Hematopoietic multipotent progenitor cell treated with erythropoietin and hydrocortisone succinate and interleukin-3 and kit ligand, for 4 days (in vitro differentiated cells): ENCODE data around the gene PSMC3.

Source experiments
- DNase-seq: peaks from one replicate; pipeline ENCODE4 v3.0.0-alpha.2; 2015

Gene PSMC3

GRCh38 chr11:47442514-47442913, 16.3 kb upstream of the PSMC3 start:
- DNase-seq: no peak

GRCh38 chr11:47441421-47441820, 15.2 kb upstream of the PSMC3 start:
- no peak for DNase-seq

GRCh38 chr11:47440054-47440476, 13.8 kb upstream of the PSMC3 start:
- DNase-seq: no peak

- DNase-seq: no peak
Observed at GRCh38 chr11:47438721-47439120, 12.5 kb upstream of the PSMC3 start.

DNA sequence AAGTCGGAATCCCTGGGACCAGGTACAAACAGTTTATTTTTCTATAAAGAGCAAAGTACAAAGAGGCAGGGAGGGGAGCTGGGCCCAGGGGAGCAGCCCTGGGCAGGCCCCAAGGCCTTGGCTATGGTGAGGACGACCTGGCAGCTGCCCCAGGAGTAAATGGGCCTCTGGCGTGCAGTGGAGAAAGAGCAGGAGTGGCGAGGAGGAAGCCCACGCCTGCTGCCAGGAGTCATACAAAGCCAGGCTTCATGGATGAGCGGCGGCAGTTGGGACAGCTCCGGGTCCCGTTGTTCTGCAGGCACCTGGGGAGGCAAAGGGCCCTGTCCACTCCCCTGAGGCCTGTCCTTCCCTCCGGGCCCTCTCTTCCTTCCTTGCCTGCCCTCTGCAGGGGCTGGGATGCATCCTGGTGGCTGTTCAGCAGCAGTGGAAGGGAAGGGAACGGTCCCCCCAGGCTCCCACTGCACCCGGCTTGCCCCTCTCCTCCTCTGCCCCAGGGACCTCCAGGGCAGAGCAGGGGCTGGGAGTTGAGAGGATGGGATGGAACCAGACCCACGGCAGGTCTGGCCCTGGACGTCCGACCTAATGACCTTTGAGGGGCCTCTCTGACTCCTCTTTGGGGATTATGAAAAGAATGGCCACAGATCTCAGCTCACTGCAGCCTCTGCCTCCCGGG, 11.6 kb upstream of the PSMC3 start:
- no peak for DNase-seq

DNA sequence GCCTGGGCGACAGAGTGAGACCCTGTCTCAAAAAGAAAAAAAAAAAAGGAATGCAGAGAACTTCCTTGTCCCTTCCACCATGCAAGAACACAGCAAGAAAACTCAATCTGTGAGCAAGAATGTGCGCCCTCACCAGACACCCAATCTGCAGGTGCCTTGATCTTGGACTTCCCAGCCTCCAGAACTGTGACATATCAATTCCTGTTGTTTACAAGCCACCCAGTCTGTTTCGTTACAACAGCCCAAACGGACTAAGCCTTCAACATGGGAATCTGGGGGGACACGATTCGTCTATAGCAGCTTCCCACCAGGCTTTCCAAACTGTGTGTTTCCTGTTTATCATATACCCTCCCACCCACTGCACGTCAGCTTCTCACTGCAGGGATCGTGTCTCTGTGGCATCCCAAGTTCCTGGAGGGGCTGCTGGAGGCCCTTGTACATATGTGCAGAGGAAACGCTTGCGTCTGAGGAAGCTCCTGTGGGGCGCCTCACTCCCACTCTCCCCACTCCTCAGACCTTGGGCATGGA, 11.0 kb upstream of the PSMC3 start:
- DNase-seq: no peak

GRCh38 chr11:47436726-47437125, 10.5 kb upstream of the PSMC3 start:
- no peak for DNase-seq

GRCh38 chr11:47435687-47436086, 9.4 kb upstream of the PSMC3 start:
- no peak for DNase-seq

DNA sequence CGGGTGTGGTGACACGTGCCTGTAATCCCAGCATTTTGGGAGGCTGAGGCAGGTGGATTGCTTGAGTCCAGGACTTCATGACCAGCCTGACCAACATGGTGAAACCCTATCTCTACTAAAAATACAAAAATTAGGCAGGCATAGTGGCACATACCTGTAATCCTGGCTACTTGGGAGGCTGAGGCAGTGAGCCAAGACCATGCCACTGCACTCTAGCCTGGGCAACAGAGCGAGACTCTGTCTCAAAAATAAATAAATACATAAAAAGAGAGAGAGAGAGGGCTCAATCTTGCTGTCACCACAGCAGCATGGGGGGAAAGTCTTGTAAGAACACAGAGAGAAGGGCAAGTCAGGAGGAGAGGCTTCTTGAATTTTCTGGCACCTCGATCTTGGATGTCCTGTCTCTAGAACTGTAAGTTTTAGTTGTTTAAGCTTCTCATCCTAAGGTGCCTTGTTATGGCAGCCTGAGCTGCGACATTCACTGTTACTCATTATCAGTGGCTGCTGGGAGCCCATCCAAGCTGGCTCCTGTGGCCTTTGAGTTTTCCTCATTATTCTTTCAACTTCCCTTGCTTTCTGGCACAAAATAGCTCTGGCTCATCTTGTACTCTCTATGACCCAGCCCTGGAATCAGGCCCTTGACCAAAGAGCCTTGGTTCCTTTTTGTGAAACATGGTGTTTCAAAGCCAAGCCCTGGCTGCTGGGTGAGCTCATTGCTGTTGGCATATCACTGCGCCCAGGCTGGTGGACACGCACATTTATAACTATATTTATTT, 8.0 kb upstream of the PSMC3 start:
- DNase-seq: no peak

DNA sequence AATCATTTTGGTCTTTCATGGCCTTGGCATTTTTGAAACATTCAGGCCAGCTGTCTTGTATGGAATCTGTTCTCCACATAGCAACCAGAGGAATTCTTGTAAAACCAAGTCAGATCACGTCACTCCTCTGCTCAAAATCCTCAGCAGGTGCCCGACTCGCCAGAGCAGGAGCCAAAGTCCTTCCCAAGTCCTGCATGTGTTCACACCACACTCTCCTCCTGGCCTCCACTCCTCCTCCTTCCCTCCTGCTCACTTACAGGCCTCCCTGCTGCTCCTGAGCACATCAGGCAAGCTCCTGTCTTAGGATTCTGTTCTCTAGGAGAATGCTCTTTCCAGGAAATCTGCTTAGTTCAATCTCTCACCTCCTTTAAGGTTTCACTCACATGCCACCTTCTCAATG, 6.9 kb upstream of the PSMC3 start:
- DNase-seq: no peak

- DNase-seq: no peak
Observed at GRCh38 chr11:47431356-47432083, 5.3 kb upstream of the PSMC3 start.

GRCh38 chr11:47430524-47430923, 4.3 kb upstream of the PSMC3 start:
- no peak for DNase-seq

DNA sequence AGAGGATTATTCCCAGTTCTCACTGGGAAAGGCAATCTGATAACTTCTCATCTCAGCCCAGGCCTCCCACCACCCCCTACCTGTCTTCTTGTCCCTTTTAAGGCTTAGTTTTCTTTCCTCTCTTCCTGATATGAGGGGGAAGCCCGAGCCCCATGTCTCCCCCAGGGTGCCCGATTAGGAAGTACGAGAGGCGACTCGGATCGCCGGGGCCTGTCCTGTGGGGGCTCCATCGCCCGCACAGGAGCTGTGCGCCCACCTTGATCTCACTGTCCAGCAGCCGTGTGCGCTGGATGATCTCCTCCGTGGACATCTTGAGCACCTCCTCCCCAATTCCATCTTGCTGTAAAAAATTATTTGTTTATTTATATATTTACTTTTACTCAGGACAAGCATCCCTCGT, 628 bp downstream of the PSMC3 start:
- DNase-seq: no peak

GRCh38 chr11:47418454-47419259, 7.6 kb downstream of the PSMC3 start:
- DNase-seq: no peak

GRCh38 chr11:47417712-47418111, 8.5 kb downstream of the PSMC3 start:
- DNase-seq: no peak

- no peak for DNase-seq
Observed at GRCh38 chr11:47415949-47416472, 10.2 kb downstream of the PSMC3 start.

GRCh38 chr11:47415091-47415854, 11.0 kb downstream of the PSMC3 start:
- DNase-seq: no peak

DNA sequence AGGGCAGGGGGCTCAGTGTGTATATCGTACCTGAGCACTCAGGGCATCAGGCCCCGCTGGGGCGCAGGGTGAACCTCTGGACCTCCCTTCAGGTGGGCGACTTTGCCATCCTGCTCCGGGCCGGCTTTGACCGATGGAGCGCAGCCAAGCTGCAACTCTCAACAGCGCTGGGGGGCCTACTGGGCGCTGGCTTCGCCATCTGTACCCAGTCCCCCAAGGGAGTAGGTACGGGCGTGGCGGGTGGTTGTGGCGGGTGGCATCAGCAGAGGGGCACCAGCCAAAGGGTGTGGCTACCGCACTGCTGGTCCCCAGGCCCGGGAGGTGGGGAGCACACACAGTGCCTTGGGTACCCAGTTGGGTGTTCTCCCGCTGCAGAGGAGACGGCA, 11.6 kb downstream of the PSMC3 start:
- DNase-seq: no peak

- DNase-seq: no peak
Observed at GRCh38 chr11:47413908-47414684, 12.1 kb downstream of the PSMC3 start.

DNA sequence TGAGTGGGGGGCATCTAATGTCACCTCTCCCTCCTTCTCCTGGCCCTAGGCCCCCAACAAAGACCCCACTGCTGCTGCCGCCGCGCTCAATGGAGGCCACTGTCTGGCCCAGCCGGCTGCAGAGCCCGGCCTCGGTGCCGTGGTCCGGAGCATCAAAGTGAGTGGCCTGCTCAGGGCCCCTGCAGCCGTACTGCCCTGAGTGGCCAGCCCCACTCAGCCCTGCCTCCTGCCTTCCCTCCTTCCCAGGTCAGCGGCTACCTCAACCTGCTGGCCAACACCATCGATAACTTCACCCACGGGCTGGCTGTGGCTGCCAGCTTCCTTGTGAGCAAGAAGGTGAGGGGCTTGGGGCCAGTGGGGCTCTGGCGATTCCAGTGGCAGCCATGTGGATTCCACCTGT, 12.9 kb downstream of the PSMC3 start:
- no peak for DNase-seq
